ENCODE data around the gene RNF215. TPM values are rescaled to one million over a fixed set of nuclear protein-coding genes. Genes with fewer than 3 reads are reported as not detected.

RNF215 gene
- total RNA-seq, 1 donor from 2014 or later, result 11.9 TPM

DNA sequence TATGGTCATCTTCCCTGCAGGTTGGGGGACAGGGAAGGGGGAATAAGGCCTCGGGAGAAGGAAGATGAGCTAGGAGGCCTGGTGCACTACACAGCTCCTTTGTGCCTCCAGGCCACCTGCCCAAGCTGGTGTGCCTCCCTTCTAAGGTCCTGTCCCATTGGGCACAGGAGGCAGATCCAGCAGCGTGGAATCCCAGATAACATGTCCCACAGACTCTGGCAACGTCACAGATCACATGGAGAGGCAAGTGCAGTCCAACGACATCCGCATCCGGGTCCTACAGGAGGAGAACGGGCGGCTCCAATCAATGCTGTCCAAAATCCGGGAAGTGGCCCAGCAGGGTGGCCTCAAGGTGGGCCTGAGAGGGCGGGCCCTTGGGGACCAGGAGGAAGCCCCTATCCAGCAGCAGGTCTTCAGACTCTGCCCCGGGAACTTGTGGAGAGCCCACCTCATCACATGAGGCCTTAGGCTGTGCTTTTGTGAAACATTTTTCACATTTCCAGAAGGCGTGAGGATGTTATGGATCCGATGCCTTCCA is 11.8 kb downstream of the RNF215 start:
- Mint-ChIP-seq H3K27ac (no peak overlapping the region), H3K27me3 (ENCODE audit: insufficient read depth, low read depth) (peaks cover 10% of the 10 kb centered on the region), H3K4me3 (no peak overlapping the region), H3K36me3 (peaks cover 13% of the 10 kb centered on the region), H3K4me1 (peaks cover 9% of the 10 kb centered on the region), H3K9me3 (no peaks in the 10 kb centered on the region)
- Histone ChIP-seq H4K20me1 (ENCODE audit: low read depth) (no peaks in the 10 kb centered on the region), H3K27me3 (no peaks in the 10 kb centered on the region), H3K9me3 (ENCODE audit: low read depth) (no peaks in the 10 kb centered on the region), H3F3A (ENCODE audit: low read depth) (no peaks in the 10 kb centered on the region), H3K36me3 (no peaks in the 10 kb centered on the region), H3K4me3 (no peak overlapping the region), H3K4me2 (no peak overlapping the region), H3K4me1 (no peaks in the 10 kb centered on the region), H2AFZ (replicated peaks) (no peak overlapping the region), H3K27ac (no peak overlapping the region), H3K79me2 (ENCODE audit: low read depth) (no peaks in the 10 kb centered on the region), H3K9ac (no peak overlapping the region)
- TF ChIP-seq EZH2phosphoT487 (IDR thresholded peaks at IDR 0.05) (no peak), EZH2 (IDR thresholded peaks at IDR 0.05) (no peak)
- TF ChIP-seq, protein P1, sequence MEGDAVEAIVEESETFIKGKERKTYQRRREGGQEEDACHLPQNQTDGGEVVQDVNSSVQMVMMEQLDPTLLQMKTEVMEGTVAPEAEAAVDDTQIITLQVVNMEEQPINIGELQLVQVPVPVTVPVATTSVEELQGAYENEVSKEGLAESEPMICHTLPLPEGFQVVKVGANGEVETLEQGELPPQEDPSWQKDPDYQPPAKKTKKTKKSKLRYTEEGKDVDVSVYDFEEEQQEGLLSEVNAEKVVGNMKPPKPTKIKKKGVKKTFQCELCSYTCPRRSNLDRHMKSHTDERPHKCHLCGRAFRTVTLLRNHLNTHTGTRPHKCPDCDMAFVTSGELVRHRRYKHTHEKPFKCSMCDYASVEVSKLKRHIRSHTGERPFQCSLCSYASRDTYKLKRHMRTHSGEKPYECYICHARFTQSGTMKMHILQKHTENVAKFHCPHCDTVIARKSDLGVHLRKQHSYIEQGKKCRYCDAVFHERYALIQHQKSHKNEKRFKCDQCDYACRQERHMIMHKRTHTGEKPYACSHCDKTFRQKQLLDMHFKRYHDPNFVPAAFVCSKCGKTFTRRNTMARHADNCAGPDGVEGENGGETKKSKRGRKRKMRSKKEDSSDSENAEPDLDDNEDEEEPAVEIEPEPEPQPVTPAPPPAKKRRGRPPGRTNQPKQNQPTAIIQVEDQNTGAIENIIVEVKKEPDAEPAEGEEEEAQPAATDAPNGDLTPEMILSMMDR (IDR thresholded peaks at IDR 0.05), result no peak
- DNase-seq (ENCODE audit: low spot score), result no peak

DNA sequence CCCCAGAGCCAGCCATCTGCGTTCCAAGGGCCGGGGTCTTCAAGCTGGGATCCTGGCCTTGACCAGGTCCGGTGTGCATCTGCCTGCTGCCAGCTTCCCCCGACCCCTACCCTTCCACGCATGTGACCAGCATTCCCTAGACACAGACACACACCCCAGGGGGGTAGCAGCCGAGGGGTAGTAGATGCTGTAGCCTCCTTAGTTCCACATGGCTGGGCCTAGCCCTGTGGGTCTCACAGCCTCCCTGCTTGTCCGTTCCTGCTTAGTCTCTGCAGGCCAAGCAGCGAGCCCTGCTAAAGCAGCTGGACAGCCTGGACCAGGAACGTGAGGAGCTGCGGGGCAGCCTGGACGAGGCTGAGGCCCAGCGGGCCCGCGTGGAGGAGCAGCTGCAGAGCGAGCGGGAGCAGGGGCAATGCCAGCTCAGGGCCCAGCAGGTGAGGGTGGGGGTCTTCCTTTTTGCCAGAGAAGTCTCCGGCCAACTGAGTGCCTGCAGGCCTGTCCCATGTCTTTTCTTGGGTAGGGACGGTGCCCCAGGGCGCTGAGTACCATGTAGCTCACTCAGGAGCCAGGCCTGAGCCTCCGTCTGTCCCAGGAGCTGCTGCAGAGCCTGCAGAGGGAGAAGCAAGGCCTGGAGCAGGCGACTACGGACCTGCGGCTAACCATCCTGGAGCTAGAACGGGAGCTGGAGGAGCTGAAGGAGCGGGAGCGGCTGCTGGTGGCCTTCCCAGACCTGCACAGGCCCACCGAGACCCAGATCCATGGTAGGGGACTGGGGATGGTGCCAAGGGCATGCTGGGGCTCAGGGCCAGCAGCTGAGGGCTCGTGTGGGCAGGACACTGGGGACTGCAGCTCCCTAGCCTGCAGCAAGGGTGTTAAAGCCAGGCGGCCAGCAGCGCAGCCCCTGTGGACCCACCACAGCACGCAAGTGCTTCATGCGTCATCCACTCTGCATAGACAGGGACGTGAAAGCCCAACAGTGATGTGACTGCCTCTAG is 13.6 kb downstream of the RNF215 start:
- no peaks in the 10 kb centered on the region for H4K20me1 ChIP-seq (ENCODE audit: low read depth)
- H3K9me3 ChIP-seq (ENCODE audit: low read depth), result no peaks in the 10 kb centered on the region
- H2AFZ ChIP-seq (replicated peaks), result no peak overlapping the region
- peak overlapping the region; percentile 55 for H3K9ac ChIP-seq
- peaks cover 10% of the 10 kb centered on the region for H3K27me3 Mint-ChIP-seq (ENCODE audit: insufficient read depth, low read depth)
- no peak overlapping the region for H3K4me3 ChIP-seq
- no peak overlapping the region for H3K4me3 Mint-ChIP-seq
- H3K27ac Mint-ChIP-seq, result no peak overlapping the region
- no peaks in the 10 kb centered on the region for H3K27me3 ChIP-seq
- no peaks in the 10 kb centered on the region for H3K36me3 ChIP-seq
- H3K4me1 Mint-ChIP-seq, result peaks cover 13% of the 10 kb centered on the region
- H3F3A ChIP-seq (ENCODE audit: low read depth), result no peaks in the 10 kb centered on the region
- H3K9me3 Mint-ChIP-seq, result no peaks in the 10 kb centered on the region
- no peaks in the 10 kb centered on the region for H3K79me2 ChIP-seq (ENCODE audit: low read depth)
- TF ChIP-seq, protein P1 (IDR thresholded peaks at IDR 0.05), result no peak
- TF ChIP-seq EZH2 (IDR thresholded peaks at IDR 0.05) (no peak), EZH2phosphoT487 (IDR thresholded peaks at IDR 0.05) (no peak)
- H3K27ac ChIP-seq, result no peak overlapping the region
- no peaks in the 10 kb centered on the region for H3K4me1 ChIP-seq
- H3K4me2 ChIP-seq, result no peak overlapping the region
- peaks cover 10% of the 10 kb centered on the region for H3K36me3 Mint-ChIP-seq
- peak; percentile 27 for DNase-seq (ENCODE audit: low spot score)

DNA sequence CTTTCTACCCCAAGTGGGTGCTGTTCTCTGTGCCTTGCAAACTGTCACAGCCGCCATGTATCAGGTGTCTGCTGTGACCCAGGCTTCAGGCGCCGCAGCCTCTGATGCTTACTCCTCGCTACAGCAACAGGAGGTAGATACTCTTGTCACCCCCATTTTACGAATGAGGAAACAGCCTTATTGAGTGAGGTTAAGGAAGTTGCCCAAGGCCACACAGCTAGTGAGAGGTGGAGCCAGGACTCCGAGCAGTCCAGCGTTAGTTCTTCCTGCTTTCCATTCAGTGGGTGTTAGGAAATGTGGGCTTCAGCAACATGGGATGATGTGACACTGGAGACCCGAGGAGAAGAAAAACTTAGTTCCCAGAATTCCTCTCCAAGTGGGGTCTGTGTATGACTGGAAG is 14.3 kb downstream of the RNF215 start:
- H3K4me1 ChIP-seq, result no peaks in the 10 kb centered on the region
- H3K79me2 ChIP-seq (ENCODE audit: low read depth), result no peaks in the 10 kb centered on the region
- H3K9me3 Mint-ChIP-seq, result no peaks in the 10 kb centered on the region
- H3K4me1 Mint-ChIP-seq, result peaks cover 13% of the 10 kb centered on the region
- no peak overlapping the region for H3K9ac ChIP-seq
- H3K36me3 Mint-ChIP-seq, result peaks cover 8% of the 10 kb centered on the region
- no peak overlapping the region for H3K4me2 ChIP-seq
- no peaks in the 10 kb centered on the region for H3F3A ChIP-seq (ENCODE audit: low read depth)
- H3K36me3 ChIP-seq, result no peaks in the 10 kb centered on the region
- H4K20me1 ChIP-seq (ENCODE audit: low read depth), result no peaks in the 10 kb centered on the region
- peaks cover 10% of the 10 kb centered on the region for H3K27me3 Mint-ChIP-seq (ENCODE audit: insufficient read depth, low read depth)
- H3K4me3 Mint-ChIP-seq, result no peak overlapping the region
- no peak for TF ChIP-seq EZH2 (IDR thresholded peaks at IDR 0.05)
- no peak for TF ChIP-seq EZH2phosphoT487 (IDR thresholded peaks at IDR 0.05)
- TF ChIP-seq, protein P1 (IDR thresholded peaks at IDR 0.05), result no peak
- no peak overlapping the region for H2AFZ ChIP-seq (replicated peaks)
- H3K9me3 ChIP-seq (ENCODE audit: low read depth), result no peaks in the 10 kb centered on the region
- no peak overlapping the region for H3K27ac Mint-ChIP-seq
- H3K4me3 ChIP-seq, result no peak overlapping the region
- H3K27me3 ChIP-seq, result no peaks in the 10 kb centered on the region
- H3K27ac ChIP-seq, result no peak overlapping the region
- DNase-seq (ENCODE audit: low spot score), result no peak

All from neural progenitor cell (in vitro differentiated cells).